HG02642 (cell line): ENCODE measurements around the gene TTC5.
A peak's percentile ranks its signal among the peaks of the same experiment; 100 is the strongest.
"Not testable (repeated sequence)": the region's sequence is repeated elsewhere in the genome, so short reads cannot be mapped to it uniquely, and the experiment has no call there.

Source experiments
- ATAC-seq: cut with Tn5 transposase; IDR thresholded peaks from one replicate; pipeline ENCODE4 v1.9.1; 2021; ENCODE audit warnings: mild to moderate bottlenecking; ENCODE audit not compliant: unreplicated experiment, poor library complexity

TTC5 gene, protein sequence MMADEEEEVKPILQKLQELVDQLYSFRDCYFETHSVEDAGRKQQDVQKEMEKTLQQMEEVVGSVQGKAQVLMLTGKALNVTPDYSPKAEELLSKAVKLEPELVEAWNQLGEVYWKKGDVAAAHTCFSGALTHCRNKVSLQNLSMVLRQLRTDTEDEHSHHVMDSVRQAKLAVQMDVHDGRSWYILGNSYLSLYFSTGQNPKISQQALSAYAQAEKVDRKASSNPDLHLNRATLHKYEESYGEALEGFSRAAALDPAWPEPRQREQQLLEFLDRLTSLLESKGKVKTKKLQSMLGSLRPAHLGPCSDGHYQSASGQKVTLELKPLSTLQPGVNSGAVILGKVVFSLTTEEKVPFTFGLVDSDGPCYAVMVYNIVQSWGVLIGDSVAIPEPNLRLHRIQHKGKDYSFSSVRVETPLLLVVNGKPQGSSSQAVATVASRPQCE

DNA sequence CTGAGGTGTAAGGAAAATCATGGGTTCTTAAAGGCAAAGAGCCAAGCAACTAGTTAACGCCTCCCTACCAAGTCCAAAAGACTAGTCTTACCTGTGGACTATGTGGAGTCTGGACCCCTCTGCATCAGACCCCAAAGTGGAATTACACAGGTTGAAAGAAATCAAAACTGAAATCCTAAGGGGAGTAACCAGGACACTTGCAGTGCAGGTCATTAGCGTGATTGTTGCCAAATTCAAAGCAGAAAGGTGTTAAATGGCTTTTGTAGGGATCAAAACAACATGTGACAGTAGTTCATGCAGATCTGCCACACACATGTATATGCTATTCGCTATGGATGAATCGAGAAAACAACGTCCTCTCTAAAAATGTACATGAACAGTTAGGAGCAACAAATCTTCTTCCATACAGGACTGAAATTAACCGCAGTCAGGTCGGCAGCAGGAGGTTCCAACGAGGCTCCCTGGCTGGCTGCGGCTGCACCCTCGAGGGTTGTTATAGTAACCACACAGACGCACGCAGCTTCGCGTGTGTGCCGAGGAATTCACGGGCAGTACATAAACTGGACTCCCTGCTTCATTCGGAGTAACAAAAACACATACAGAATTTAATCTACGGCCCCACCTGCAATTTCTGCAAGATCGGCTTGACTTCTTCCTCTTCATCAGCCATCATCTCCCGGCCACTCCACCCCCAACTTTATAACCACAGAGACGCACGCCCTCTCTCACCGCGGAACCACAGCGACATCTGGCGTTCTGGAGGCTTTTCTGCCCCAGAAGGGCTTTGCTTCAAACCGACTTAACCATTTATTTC lies at the start of gene TTC5:
TSS of gene TTC5 (minus strand) at position 687 of the 814 bp plus-strand sequence. CDS start at position 673, 14 bp downstream.
- peak; percentile 96 for ATAC-seq

DNA sequence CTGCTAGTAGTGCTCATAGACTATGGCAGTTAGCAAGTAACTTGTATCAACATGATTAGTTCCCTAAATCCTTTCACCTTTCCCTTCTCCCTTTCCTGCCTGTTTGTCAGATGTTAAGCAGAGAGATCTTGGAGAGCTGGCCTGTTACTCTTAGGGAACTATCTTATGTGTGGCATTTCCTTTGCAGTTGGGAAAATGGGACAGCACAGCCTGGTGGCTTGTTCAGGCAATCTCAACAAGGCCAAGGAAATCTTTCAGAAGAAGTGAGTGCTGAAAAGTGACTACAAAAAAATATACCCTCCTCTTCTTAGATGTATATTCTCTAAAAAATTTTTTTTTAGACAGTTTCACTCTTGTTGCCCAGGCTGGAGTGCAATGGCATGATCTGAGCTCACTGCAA lies 45.1 kb upstream of the TTC5 start:
- ATAC-seq, result no peak

DNA sequence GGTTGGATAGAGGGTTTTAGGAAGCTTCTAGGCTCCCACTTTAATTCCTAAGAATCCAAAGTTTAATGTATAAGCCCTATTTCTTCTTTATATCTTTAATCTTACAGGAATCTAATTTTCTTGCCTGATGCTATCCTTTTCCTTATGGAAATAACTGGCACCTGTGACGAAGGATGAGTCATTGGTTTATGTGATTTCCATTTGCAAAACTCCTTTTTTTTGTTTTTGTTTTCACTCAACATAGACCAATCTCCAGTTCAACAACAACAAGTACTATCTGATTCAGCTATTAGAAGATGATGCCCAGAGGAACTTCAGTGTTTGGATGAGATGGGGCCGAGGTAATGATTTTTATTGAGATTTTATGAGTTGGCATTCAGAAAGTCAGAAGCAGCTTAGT lies 44.5 kb upstream of the TTC5 start:
- no peak for ATAC-seq

DNA sequence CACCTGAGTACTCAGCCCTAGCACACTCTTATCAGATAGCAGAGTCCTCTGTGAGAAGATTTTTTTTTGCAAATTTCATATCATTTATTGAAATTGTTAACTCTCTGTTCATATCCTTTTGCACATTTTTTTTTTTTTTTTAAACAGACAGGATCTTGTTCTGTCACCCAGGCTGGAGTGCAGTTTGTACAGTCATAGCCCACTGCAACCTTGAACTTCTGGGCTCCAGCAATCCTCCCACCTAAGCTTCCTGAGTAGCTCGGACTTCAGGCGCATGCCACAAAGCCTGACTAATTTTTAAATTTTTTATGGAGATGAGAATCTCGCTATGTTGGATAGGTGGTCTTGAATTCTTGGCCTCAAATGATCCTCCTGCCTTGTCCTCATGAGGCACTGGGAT lies 42.0 kb upstream of the TTC5 start:
- no peak for ATAC-seq

DNA sequence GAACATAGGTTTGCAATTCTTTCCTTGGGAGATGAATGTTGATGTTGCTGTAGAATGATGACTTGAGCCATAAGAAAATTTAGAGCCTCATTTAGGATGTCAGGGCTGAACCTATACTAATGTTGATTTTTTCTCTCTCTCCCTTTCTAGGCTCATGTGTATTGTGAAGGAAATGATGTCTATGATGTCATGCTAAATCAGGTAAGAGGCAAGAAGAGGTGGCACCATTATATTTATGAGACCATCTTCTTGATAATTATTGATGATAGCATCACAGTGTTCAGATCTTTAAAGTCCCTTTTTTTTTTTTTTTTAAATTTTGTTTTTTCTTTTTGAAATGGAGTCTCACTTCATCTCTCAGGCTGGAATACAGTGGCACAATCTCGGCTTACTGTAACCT lies 41.0 kb upstream of the TTC5 start:
- no peak for ATAC-seq

DNA sequence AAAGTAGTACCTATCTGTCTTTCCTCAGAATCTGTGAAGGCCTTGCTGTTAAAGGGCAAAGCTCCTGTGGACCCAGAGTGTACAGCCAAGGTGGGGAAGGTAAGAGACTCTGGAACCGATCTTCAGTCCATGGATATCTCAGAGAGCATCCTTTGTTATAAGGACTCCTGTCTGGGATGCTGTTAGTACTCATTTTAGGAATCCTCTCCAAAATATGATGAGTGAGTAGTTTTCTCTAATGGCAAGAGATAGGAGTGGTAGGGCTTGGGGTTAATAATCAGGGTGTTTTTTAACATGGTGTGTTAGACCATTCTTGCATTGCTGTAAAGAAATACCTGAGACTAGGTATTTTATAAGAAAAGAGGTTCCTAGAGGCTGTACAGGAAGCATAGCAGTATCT lies 39.6 kb upstream of the TTC5 start:
- no peak for ATAC-seq

DNA sequence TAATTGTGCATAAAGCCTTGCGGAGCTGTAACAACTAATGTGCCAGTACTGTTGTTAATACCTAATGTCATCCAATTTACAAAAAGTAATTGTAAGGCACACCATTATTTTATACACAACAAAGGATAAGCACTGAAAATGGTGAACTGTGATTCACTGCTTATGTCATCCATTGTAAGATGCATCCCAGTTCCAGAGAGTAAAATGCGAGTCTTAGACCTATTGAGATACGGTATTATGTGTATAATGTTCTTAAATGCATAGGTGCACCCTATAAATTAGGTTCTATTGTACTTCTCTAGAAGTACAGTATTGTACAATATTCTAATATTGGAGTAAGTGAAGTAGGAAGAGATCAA lies 38.1 kb upstream of the TTC5 start:
- no peak for ATAC-seq

DNA sequence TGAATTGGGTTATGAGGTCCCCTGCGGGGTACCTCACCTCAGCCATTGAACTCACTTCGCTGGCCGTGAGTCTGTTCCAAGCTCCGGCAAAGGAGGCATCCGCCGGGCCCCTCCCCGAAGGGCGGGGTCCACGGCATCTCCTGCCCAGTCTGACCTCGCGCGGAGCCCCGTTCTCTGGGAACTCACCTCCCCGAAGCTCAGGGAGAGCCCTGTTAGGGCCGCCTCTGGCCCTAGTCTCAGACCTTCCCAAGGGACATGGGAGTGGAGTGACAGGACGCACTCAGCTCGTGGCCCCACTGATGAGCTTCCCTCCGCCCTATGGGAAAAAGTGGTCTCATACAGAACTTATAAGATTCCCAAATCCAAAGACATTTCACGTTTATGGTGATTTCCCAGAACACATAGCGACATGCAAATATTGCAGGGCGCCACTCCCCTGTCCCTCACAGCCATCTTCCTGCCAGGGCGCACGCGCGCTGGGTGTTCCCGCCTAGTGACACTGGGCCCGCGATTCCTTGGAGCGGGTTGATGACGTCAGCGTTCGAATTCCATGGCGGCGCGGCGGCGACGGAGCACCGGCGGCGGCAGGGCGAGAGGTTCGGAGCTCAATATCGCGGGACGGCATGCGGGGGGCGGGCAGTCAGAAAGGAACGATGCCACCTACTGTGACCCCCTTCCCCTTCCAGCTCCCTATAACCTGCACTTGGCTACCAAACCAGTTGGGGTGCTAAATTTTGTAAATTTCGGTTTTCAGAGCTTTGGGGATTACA lies 37.5 kb upstream of the TTC5 start, which contains the start of gene PARP2:
TSS of gene PARP2 (plus strand) at position 544 of the 770 bp plus-strand sequence. CDS start at position 551, 7 bp downstream.
- peak; percentile 92 for ATAC-seq

DNA sequence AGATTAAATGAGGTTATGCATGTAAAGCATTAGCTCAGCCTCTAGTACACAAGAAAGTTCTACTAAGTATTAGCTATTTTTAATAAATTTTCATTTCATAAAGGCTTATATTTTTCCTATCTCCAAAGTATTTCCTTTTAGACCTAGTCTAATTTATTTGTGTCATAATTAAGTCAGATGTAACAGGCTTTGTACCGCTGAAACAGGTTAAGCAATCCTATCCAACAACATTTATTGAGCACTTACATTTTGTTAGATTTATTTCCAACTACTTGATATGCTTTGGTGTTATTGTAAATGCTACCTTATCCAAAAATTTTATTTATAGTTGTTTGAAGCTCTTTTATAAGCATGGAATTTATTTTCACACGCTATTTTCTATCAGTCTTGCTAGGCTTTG lies 35.9 kb upstream of the TTC5 start:
- no peak for ATAC-seq

DNA sequence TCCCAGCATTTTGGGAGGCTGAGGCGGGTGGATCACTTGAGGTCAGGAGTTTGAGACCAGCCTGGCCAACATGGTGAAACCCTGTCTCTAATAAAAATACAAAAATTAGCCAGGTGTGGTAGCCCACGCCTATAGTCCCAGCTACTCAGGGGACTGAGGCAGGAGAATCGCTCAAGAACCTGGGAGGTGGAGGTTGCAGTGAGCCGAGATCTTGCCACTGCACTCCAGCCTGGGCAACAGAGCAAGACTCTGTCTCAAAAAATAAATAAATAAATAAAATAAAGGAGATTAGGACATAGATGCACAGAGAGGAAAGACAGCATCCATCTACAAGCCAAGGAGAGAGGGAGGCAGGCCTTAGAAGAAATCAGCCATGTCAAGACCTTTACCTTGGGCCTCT lies 35.3 kb upstream of the TTC5 start:
- ATAC-seq, result not testable (repeated sequence)

DNA sequence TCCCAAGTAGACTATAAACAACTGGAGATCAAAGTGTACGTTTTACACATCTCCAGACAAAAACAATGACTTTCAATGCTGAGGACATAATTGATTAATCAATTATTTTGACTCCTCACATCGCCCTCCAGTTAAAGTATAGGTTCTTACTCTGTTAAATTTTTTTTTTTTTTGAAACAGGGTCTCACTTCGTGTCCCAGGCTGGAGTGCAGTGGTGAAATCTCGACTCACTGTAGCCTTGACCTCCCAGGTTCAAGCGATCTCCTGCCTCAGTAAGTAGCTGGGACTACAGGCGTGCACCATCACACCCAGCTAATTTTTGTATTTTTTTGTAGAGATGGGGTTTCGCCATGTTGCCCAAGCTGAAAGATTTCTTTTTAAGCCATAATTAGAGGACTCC lies 28.3 kb upstream of the TTC5 start:
- no peak for ATAC-seq

DNA sequence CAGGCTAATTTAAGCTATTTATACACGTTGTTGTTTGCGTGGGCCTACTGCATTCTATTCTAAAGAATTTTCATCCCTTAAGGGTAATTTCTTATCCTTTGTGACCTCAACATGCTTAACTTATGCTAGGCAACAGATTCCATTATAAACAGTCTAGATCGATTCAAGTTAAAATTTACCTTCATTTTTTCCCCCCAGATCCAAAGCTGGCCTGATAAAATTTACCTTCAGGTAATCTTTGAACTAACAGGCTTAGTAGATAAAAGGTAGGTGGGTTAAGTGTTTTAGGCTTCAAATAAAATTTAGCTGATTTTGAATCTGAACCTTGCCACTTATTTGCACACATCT lies 27.7 kb upstream of the TTC5 start:
- ATAC-seq, result no peak

DNA sequence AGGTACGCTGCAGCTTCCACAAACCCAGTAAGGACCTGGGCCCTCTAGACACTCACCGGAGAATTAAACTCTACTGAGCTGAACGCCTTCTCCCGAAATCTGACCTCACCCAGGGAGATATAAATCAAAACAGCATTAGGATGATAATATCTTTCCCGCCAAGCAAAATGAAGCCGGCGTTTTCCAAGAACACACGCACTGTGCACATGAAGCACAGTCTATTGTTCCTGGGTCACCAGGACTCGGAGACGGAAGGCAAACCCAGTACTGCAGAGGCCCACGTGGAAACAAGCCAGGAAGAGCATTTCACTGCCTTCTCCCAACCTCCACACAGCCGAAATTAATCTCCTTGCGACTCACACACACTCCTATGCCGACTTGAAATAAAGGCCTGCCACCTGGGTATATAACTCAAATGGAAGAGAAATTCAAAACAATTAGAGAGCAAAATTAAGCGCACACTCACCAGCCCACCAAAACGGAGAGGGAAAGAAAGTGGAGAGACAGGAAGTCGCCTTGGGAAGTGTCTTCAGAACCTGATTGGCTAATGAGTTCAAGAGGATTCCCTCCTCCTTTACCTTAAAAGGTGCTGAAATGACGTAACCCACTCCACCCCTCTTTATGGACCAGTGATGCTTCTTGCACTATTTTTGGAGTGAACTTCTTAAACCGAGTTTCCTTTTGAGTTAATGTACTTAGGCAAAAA lies 27.2 kb upstream of the TTC5 start, which contains the start of gene CCNB1IP1:
TSS of gene CCNB1IP1 (minus strand) at position 492 of the 706 bp plus-strand sequence. CDS start 16,756 bp downstream, outside the sequence.
- ATAC-seq, result peak; percentile 99

DNA sequence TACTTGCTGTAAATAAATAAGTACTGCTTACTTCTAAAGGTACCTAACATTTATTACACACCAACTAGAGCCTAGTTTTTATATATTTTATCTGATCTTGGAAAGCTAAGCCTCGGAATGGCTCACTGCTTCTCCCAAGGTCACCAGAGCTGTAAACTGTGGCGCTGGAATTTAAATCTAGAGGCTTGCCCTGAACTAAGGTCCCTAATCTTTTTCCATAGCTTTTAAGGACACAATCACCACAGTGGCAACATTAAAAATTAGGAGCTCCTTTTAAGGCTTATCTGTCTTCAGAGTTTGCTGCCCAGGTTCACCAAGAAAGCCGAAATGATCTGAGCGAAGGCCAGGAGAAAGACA lies 26.7 kb upstream of the TTC5 start:
- no peak for ATAC-seq

DNA sequence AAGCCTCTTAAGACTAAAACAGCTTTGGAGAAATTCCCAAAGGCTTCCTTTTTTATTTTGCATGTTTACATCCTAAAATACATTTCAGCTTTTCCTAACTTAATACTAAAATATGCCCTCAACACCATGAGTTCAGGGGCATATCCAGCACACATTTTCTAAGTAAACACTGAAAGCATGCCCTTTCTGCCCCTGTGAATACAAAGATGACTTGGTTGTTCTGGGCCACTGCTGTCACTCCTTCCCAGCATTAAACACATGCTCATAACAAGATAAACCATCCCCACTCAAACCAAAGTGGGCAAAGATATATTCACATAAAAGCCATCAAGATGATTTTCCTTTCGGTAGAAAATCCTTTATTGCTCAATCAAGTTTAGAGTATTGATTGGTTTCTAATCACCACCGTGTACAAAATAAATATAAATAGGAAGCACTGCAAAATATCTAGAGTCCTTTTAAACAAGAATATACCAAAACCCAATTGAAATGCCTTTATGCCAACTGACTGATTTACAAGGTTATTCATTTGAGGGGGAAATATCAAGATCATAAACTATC lies 25.4 kb upstream of the TTC5 start:
- no peak for ATAC-seq

DNA sequence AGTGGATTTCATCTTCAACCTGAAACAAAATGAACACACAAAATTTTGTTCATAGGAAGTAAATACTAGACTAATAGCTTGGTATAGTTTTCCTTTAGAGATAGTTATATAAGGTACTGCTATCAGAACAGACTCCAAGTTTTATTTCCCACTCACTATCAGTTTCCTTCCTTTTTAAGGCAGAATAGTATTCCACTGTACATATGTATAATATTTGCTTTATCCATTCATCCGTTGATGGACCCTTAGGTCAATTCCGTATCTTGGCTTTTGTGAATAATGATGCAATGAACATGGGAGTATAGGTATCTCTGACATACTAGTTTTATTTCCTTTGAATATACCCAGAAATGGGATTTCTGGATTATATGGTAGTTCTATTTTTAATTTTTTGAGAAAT lies 23.6 kb upstream of the TTC5 start:
- ATAC-seq, result no peak

DNA sequence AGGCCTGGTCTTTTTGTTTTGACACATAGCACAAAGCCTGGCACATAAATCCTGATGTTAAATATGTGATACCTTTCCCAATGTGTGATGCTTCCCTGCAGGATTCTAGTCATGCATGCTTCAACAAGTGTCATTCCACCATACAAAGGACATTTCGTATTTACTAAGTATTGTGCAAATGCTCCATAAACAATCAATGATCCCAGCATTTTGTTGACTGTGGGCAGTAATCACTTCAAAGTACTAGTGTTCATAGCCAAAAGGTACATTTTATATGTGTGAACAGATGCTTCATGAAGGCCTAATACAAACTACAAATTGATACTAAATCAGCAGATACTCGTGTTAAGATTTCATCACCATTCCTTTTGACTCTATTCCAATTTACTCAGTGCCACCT lies 23.0 kb upstream of the TTC5 start:
- no peak for ATAC-seq

DNA sequence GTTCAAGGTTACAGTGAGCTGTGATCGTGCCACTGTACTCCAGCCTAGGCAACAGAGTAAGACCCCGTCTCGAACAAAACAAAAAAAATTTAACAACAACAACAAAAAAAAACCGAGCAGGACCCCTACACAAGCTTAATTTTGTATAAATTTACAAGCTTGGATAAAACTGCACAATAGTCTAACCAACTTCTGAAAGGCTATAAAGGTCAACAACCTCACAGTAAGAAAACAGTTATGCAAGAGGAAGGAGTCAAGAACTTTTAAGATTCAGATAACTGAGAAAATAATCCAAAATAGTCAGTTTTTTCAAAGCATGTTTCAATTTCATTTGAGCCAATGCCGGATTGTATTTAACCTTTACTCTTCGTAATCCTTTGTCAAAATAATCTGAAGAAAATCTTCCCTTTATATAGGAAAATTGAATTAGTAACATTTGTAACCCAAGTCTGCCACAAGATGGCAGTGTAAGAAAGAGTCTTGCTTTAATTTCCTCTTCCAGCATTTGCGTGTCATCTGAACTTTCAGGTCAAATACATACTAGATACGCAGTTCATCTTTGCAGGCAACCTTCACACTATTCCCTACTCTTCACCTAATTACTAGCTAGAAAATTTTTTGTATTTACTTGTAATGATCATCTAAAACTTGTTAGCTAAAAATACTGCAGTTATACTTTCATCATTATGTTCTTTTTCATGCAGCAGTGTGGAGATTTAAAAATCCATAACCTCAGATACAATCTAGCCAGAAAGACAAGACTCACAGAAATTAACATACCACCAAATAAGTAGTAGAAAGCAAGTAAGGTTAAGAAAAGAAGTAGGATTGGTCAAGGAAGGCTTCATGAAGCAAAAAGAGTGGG lies 21.5 kb upstream of the TTC5 start:
- no peak for ATAC-seq

DNA sequence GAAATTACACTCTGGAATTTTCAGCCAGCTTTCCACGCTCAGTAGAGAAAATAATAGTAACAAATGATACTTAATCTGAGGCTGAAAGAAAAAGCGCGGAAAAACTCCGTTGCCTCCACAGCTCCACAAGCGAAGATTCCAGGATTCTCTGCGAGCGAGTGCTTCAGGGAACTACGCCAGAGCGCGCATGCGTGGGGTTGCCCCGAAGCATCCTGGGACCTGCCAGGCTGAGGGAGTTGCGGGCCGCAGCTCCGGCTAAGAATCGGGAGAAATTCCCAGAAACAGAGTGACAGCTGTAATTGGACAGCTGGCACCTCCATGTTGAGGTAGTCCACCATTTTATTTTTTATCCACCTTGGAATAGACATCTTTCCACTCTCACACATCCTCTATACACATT lies 12.0 kb upstream of the TTC5 start:
- no peak for ATAC-seq
